Limb (tissue), 2 donors: ENCODE results near the gene FAM9C.
"Not testable (repeated sequence)": the region's sequence is repeated elsewhere in the genome, so short reads cannot be mapped to it uniquely, and the experiment has no call there.

Experiments used
- DNase-seq, 2 donors: peaks; one replicate each; pipeline ENCODE4 v3.0.0-alpha.2; 2016; ENCODE audit errors: extremely low spot score in 2 of 2

Gene FAM9C

DNA sequence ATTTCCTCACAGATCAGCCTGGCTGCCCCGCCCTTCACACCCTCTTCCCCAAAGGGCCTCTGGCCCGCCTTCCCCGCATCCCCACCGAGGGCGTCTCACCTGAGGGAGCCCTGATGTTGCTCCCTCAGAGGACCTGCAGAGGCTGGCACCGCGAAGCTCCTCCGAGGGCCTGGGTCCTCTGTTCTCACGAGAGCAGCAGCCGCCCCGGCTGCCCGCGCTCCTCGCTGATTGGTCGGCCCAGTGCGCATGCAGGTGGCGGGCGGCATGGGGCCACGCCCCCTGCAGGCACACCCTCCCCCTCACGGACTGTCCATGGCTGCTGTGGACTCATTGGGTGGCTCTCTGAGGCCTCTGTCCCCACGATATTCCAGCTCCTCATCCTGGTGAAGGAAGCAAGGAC, at the start of gene FAM9C:
FAM9C (minus strand) TSS at position 180 of the 400 bp plus-strand sequence. CDS start 831 bp downstream, outside the sequence.
- no peak for DNase-seq

DNA sequence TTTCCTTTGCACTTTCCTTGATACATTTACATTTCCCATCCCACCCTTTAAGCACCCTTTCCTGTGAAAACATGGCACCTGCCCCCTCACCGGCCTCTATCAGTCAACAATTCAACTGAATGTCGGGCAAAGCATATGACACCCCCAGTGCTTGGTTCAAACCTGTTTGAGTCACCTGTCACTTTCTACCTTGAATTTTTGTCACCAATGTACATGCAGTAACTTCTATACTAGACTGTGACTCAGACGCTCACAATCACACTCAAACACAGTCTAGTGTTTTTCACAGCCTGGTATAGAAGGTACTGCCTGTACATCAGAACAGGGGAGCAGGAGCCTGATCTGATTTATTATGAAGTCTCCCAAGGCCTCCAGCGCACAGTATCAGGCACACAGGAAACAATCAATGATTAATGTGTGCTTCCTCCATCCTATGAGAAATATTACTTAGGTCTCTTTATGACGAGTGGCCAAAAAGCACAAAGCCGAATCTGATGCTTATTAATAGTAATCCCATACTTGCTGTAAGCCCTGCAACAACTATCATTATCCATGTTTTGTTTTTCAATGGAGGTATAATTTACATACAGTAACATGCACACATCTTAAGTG, 49.2 kb upstream of the FAM9C start:
- no peak for DNase-seq

DNA sequence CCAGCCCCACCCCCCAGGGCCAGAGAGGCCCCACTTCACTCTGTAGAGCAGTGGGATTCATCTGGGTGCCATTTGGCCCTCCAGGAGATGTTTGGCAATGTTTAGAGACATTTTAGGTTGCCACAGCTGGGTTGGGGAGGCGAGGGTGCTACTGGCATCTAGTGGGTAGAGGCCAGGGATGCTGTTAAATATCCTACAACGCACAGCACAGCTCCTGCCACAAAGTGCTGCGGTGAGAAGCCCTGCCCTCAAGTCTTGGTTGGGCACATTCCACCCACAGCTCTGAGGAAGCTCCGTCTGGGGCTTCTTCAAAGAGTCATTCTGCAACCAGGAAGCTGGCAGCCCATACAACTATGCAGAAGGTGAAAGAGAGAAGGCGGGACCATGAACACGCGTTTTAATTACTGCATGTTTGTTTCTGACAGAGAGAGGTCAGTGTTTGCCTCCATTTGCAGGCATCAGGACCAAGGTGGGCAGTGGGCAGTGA, 48.1 kb upstream of the FAM9C start:
- no peak for DNase-seq

DNA sequence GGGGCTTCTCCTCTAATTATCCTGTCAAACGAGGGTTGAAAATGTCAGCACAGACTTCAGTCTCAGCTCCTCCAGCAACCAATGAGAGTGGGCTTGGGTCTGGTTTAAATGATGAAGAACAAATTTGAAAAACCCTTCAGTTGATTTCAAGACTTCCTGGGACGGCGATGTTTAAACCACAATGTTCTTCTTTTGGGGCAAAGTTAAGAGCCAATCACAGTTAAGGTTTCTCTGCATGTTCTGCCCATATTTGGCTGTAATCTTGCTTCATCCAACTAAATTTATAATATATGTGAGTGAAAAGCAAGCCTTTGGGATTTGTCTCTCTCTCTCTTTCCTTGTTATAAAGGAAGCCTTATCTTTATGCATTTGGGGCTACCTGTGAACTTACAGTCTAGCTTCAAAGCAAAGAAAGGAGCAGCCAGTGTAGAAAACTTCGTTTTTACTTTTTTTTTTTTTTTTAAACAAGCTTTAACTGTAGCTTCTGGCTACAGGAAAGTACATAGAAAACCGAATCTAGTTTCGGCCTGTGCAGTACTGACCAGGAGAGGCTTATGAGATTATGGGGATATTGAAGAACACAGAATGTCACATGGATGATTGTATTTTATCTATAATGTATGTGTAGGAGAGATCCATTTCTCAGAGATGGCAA, 46.8 kb upstream of the FAM9C start:
- no peak for DNase-seq

DNA sequence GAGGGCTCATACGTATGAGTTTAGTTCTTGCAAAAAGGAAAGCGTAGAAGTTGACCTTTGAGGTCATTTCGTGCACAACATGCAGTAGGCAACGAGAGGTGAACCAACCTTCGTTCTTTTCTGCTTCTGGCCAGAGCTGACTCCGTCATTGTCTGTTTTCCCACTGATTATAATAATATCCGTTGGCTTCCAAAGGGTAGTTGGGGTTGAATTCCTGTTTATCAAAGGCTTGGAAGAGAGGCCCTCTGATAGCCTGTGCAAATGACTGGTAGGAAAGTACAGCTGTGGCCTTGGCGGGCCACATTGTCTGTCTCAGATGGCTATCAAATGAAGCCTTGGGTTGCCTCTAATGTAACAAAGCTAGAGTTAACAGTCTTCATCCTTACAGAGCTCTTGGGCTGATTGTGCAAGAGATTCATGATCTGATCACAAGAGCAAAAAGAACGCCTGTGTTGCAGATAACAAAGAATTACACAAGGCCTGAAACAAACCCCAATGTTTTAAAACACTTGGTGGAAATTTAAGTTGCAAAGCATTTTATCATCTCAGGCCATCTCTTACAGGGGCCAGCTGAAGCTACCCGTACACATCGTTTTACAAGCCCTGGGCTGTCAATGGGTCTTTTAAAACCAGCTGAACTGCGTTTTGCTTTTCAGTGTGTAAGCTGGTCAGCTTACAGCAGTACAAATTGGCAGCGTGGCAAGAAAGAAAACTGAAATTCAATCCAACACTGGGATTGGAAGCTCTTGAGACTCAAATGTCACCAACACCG, 46.1 kb upstream of the FAM9C start:
- DNase-seq: no peak

DNA sequence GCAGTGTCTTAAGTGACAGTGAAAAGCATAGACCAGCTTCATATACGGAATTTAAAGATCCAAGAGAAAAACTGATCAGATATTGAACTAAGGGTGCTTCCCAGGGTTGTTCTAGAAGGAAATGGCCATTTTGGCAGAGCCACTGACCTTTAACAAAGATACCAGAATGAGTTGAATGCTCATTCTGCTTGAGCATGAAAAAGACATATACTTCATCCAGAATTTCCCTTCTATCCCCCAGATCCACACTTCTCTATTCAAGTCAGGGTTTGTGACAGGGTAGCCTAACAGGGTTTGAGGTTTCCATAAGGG, 45.6 kb upstream of the FAM9C start:
- DNase-seq: no peak

DNA sequence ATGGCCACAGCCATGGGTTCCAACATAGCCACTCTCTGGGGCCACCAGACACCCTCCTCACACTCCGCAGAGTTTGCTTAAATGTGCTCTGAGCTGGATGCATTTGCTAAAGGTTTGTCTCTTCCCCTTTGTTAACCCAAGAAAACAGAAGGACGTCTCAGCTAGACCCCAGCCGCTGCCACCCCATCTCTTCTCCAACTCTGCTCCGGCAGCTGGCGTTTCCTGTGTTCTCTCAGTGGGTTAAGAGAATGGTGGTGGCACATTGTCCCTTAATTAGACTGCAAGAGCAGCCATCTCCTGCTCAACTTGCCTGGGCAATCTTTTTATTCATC, 43.7 kb upstream of the FAM9C start:
- no peak for DNase-seq

DNA sequence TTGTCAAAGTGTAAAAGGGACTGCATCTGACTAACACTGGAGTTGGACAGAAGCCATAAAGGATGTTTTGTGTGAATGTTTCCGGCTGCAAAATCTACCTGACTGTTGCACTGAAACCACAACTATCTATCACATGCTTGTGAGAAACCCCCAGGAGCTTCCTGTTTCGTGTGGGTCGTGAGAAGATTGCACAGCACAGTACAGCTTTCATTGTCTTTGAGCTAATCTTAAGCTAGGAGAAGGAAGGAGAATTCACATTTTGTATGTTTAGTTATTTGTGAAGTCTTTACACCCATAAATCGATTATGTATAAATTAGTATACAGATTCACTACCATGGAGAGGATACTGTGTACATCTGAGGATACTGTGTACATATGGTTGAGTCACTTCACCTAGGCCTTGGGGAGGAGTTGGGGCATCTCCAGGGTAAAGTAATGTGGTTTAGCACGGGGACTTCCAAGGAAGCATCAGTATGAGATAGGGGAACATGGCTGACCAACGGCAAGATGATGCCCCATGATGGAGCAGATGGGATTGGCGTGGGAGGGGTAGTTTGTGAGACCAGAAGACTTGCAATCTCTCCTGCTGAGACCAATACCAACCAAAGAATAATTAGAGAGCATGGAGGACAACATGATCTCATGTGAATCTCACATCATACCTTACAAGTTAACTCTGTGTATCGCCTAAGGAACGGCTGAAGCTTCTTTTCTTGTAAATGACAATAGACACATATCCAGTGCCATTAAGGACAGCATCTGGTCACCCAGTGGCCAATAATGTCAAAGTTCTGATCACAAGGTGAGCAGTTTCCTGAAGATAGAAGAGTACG, 43.1 kb upstream of the FAM9C start:
- no peak for DNase-seq

DNA sequence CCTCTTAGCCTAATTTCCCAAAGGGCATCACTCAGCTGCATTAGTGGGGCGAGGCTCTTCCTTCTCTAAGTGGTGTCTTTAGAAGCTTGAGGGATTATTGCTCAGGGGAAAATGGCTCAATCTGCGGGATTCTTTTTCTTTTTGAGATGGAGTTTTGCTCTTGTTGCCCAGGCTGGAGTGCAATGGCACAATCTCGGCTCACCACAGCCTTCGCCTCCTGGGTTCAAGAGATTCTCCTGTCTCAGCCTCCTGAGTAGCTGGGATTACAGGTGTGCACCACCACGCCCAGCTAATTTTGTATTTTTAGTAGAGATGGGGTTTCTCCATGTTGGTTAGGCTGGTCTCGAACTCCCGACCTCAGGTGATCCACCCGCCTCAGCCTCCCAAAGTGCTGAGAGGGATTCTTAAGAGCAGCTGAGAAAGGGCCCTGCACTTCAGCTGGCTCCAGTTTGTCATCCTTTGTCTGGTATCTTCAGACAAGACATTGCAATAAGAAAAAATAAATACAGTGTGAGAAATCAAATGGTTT, 42.4 kb upstream of the FAM9C start:
- not testable (repeated sequence) for DNase-seq

DNA sequence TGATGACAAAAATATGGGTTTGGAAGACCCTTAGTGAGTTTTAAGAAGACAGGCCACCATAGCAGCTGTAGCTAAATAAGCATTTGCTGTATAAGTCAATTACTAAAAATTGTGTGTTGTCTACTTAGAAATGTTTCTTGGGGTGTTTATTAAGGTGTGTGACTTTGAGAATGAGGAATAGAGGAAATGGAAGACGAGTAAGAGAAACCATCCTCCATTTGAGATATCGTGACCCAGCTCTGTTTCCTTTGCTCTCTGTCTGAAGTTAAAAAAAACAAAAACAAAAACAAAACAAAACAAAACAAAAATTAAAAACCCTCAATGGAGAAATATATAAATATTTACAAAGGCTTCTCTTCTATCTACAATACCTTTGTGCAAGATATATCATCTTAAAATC, 41.7 kb upstream of the FAM9C start:
- DNase-seq: no peak

DNA sequence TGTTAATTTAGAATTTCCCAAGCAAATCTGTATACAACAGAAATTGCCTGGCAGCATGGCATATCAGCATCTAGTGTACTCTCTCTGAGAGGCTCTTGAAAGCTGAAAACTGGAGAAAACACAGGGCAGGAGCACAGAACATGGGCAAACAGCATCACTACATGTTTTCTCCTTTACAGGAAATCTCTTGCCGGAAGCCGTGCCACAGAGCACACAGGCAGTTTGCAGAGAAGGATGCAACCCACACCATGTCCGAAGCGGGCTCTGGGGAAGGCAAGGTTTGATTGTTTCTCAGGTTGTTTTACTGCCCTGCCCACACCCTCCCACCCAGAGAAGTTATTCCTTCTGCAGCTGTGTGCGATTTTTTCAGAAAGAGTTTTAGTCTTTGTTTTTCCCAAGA, 41.1 kb upstream of the FAM9C start:
- no peak for DNase-seq

DNA sequence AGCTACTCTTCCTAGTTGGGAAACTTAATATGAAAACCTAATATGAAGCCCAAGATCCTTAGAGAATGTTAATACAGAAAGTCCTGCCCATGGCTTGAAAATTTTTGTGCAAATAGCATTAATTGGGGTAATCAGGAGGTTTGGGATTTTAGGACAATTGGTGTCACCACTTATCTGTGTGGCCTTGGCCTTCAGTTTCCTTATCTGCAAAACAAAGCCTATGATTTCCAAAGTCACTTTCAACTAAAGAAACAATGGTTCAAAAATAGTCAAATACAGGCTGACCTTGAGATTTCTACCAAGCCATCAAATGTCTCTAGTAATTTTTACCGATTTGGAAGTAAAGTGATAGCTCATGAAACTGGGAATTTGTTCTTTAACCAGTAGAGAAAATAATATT, 40.2 kb upstream of the FAM9C start:
- DNase-seq: no peak

DNA sequence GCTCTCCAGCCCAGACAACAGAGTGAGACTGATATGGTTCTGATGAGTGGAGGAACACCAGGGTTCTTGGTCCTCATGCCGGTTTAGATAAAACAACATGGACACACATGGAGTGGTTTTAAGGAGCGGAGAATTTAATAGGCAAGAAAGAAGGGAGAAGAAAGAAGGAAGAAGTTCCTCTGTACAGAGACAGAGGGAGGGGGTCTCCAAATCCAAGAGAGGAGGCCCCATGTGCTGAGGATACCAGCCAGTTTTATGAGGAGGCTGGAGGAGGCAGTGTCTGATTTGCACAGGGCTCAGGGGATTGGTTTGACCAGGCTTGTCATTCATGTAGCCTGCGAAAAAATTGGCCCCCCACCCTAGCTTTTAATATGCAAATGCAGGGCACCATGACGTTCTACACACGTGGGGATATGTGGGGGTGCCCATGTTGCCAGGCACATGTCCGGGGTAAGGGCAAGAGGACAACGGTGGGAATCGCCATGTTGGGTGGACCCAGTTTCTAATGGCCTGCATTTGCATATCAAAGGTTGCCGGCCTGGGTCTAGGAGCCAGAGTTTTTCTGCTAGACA, 39.4 kb upstream of the FAM9C start:
- not testable (repeated sequence) for DNase-seq

DNA sequence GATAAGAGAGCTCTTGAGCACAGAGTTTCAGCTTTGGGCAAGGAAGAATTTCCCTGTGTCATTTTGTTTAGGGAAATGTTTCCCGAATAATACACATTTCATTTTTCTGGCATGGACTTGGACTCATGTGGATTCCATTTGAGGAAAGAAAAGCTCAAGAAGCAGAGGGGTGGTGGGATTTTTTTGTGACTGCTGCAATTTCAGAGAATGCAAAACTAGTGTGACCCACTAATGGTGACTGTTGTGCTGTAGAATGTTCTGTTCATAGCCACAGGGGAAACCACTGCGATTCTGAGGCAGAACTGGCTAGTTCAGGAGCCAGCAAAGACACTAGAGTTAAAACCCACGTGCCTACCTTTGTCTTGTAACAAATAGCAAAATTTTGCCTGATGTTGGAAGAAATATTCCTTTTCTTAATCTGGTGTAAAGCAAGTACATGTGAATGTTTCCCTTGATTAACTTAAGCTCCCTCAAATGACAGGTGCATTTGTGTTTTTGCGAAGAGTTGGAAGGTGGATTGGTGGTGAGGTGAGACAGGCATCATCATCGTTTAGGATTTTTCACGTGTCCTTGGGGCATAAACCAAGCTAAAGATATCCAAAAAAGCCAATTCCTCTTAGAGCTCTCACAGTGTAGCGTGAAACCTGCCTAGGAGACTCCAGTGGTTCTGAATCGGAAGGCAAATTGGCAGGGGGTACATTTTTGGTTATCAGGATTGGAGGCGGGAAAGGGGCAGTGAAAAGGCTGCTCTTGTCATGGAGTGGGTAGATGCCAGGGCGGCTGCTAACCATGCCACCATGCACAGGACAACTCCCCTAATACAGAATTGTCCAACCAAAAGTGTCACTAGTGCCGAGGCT, 38.0 kb upstream of the FAM9C start:
- no peak for DNase-seq

DNA sequence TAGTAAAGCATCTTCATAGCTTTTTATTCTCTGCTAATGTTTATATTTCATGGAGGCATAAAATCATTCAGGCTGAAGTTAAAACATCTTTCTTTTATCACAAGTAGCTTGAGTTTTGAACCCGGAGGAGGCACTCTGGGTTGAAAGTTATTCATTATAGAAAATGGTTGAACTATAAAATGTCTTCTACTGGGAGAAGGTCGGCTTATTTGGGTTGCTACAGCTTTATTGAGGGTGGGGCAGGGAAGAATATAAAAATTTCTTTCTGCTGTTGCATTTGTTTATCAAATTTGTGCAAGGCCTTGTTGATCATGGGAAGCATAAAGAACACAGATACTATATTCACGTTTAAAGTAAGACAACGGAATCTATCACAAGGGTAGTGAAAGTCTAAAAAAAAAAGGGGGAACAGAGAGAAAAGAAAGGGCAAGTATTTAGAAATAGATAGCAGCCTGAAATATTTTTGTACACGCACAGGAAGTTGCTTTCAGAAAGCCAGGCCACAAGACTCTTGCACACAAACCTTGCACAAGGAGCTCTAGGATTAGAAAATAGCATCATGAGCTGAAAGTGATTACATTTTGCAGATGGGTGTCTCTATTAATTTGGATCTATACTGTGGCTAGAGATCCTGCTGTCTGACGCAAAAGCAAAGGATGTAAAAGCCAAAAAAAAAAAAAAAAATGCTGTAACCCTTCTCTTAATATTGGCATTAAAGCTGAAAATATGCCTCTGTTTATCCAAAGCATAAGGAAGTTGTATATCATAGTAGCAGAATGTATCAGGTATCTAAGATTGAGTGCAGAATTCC, 37.2 kb upstream of the FAM9C start:
- DNase-seq: no peak

DNA sequence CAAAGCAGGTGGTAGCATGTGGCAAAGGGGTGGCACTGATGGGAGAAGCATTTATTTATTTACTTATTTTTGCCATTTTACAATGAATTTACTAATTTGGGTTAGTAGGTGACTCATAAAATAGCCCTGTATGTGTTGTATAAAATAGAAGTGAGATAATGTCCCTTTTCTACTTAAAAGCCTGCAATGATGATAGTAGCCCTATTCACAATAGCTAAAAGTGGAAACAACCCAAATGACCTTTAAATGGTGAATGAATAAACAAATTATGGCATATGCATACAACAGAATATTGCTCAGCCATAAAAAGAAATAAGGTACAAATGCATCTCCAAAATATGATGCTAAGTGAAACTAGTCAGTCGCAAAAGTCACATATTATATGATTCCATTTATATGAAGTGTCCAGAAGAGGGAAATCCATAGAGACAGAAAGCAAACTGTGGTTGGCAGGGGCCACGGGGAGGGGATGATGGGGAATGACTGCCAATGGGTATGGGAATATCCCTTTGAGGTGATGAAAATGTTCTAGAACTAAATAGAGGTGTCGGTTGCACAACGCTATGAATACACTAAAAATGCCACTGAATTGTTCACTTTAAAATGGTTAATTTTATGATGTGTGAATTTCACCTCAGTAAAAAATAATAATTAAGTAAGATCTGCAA, 35.8 kb upstream of the FAM9C start:
- no peak for DNase-seq

DNA sequence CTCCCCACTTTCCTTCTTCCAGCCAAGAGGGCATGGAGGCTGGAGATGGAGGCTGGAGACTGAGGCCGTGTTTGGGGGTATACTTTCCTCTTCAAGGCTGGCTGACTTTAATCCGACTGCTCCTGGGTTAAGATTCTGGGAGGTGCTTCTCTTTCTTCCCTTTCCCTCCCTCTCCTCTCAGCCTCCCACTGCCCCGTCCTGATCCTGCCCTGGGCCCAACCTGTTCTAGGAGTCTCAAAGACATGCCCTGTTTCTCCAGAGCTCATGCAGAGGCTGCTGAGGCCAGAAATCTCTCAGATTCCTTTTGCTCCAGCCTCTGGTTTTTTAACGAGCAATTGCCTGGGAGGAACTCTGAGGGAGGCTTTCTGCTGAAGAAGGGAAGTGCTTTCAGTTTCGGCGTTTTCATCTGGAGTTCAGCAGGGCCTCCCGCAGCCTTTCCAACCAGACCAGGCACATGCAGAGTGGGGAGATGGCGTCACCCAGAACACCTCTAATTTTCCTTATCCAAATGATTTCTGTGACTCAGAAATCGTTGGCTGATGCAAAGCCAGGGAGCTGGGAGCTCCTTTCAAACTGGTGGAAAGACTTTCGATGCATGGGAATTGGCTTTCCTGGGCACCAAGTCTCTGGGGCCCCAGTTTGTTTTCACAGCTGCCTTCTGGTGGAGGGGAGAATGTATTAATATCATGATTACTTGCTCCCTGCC, 34.5 kb upstream of the FAM9C start:
- DNase-seq: peak in 1 of 2 donors; percentile 37

DNA sequence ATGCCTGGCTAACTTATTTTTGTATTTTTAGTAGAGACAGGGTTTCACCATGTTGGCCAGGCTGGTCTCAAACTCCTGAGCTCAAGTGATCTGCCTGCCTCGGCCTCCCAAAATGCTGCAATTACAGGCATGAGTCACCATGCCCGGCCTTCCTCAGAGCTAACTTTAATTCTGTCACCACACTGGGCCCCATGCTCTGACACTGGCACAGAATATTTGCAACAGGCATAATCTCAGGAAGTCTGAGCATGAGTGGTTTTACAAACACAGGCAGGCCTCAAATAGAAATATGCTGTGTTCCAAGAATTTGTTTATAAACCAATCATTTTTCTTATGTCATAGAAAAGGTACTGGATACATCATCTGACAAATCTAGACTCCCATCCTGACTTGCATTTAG, 32.7 kb upstream of the FAM9C start:
- DNase-seq: no peak
